HS-5 (cell line): Measurements from ENCODE around the gene GCLC.

Experiments used
- DNase-seq: peaks from one replicate; pipeline ENCODE4 v3.0.0-alpha.2; 2012; ENCODE audit warnings: low read depth

GCLC gene

DNA sequence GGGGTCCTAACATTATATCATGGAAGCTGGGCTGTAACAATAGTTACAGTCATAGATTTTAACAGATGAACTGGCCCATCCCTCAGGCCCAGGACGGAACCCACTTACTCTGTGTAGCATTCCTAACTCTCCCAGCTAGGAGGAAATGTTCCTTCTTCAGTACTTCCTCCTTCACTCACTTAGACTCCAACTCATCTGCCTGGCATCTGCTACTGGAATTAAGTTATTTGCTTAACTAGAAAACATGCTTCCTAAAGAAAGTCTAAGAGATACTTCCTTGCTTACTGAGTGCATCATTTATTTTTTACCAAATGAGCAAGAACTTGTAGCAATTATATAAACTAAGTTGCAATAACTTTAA lies 20.5 kb downstream of the GCLC start:
- DNase-seq: no peak

- no peak for DNase-seq
Observed at GRCh38 chr6:53523511-53524454, 21.1 kb downstream of the GCLC start.

GRCh38 chr6:53520320-53520928 lies 24.5 kb downstream of the GCLC start:
- no peak for DNase-seq

GRCh38 chr6:53518862-53519261 lies 26.0 kb downstream of the GCLC start:
- no peak for DNase-seq

DNA sequence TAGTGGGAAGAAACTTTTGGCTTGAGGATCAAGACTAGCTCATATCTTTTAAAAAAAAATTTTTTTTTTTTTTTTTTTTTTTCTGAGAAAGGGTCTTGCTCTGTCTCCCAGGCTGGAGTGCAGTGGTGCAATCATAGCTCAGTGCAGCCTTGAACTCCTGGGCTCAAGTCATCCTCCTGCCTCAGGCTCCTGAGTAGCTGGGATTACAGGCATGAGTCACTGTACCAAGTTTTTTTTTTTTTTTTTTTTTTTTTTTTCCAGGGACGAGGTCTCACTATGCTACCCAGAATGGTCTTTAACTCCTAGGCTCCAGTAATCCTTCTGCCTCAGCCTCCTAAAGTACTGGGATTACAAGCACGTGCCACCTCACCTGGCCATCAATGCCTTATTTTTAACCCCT lies 27.9 kb downstream of the GCLC start:
- DNase-seq: no peak

DNA sequence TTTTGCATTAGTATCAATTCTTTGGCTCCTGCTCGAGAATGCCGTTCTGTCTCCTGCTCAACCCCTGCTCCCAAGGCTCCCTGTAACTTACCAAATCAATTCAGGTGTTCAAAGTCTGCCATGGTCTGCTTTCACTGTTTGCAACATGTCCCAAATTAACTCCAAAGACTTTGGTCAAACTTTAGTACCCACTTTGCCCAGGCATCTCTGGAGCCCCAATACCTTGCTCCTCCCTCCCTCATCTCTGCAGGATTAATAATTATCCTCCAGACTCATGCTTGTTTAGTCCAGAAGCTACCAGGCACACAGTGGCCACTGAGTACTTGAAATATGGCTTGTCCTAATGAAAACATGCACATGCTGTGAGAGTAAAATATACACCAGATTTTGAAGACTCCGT lies 30.2 kb downstream of the GCLC start:
- DNase-seq: no peak

DNA sequence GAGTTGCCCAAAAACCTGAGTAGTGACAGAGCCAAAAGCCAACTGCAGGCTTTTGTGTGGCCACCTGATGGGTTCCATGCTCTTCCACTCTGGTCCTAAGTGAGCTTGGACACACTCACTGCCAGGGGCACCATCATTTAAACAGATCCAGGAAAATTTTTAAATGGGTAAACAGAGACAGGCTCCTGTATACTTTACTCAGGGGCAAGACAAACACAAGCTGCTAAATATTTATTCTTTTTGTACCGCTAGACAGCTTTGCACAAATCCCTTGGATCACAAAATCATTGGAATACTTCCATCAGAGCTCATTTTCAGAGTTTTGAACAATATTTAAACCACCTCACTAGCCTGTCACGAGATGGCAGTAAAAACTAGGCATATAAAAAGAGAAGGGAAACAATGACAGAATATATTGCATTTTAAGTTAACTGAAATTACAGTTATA lies 31.4 kb downstream of the GCLC start:
- DNase-seq: no peak

- DNase-seq: no peak
Observed at GRCh38 chr6:53513056-53513455, 31.8 kb downstream of the GCLC start.

DNA sequence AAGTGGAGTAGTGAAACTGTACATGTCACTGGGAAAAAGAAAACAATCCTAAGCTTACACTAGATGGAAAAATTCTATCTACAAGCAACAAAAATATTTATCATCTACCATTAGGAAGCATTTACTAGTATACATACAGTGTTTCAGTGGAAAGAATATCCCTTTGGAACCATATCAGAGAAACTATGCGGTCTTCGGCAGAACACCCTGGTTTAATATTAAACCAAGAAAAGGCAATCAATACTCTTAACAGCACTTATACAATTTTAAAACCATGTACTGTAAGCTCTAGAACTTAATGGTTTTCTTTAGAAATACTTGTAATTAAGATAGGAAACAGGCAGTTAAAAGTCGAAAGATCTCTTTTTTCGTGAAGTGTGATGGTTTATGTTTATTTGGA lies 32.3 kb downstream of the GCLC start:
- DNase-seq: no peak

DNA sequence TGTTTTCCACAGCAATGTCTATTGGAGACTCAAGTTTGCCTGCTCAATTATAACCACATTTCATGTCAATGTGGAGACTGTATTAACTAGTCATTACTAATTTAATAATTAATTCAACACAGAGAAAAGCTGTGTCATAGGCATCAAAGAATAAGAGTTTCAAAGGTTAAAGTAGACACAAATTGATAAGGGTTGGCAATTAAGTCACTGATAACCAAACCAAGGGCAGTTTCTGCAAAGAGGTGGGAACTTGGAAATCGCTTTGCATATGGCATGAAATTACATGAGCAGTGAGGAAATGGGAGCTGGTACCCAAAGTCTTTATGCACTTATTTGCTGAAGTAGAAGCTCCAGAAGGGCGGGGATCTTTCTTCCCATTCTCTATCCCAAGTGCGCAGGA lies 34.2 kb downstream of the GCLC start:
- no peak for DNase-seq

- DNase-seq: no peak
Observed at GRCh38 chr6:53506872-53507271, 38.0 kb downstream of the GCLC start.

DNA sequence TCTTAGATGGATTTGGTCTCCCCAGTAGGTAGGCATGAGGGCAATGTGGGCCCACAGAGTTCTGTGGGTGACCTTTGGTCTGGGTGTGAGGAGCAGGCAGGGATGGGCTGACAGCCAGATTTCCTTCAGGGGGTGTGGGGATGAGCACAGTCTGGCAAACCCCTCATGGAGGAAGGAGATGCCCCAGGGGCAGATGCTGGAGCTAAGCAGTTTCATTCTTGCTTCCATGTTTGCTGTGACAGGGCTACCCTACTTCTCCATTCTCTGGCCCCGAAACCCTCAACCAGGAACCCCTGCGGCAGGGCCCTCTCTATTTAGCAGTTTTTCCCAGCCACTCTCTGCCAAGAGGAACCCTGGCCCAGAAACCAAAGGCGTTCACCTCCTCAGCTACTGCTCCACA lies 40.4 kb downstream of the GCLC start:
- no peak for DNase-seq

DNA sequence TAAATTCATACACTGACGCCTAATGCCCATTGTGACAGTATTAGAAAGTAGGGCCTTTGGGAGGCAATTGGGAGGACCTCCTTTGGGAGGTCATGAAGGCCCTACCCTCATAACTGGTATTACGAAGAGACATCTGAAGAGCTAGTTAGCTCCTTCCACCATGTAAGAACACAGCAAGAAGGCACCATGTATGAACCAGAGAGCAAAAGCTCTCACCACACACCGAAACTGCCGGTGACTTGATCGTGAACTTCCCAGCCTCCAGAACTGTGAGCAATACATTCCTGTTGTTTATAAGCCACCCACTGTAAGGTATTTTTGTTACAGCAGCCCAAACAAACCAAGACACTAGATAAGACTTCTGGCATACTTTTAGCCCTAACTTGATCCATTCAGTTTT lies 41.8 kb downstream of the GCLC start:
- DNase-seq: no peak

DNA sequence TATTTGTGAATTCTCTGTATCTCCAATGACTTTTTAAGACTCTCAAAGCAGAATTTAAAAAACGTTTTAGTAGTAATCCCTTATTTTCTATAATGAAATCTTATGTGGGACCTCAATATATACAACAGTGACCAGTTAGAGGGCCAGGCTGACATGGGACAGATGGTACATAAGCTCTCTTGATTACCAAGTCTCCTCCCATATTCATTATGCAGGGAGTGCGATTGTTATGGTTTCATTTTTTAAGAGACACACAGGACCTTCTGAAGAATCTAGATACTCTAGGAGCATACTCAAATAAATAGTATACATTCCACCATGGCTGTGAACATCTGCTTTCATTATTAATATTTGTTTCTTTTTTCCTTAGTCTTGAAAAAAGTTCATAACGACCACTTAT lies 43.5 kb downstream of the GCLC start:
- no peak for DNase-seq

DNA sequence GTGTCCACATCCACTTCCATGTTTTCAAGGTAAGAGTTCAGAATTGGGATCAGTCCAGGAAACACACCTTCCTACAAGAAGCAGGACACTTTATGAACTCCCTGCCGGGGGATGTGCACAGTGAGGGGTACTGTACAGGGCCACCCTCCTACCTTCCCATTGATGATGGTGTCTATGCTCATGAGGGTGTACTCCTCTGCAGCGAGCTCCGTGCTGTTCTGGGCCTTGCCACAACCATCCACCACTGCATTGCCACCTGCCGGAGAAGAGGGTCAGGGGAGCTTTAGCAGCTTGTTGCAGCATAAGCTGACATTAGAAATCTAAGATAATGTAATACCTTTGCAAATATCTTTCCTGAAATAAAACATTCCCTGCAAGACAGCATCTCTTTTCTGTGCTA lies 44.8 kb downstream of the GCLC start:
- no peak for DNase-seq

GRCh38 chr6:53499094-53499493 lies 45.8 kb downstream of the GCLC start:
- no peak for DNase-seq

- DNase-seq: no peak
Observed at GRCh38 chr6:53498649-53499048, 46.3 kb downstream of the GCLC start.

DNA sequence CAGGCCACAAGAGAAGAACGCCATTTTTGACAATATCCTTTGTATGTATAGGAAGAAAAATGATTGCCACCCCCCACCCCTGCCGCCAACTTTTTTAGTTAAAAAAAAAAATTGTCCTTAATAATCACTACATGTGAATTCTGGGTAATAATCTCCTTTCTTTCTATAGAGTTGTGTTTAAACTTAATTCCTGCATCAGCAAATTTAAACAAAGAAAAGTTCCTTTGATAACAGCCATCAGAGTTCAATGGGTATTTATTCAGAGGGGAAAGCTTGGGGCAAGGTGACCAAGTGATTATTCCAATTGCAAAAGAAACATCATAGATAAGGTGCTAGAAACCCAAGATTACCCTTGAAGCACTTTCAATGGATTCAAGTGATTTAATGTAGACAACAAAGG lies 47.0 kb downstream of the GCLC start:
- no peak for DNase-seq

- DNase-seq: peak; percentile 46
Observed at GRCh38 chr6:53496797-53497375, 48.0 kb downstream of the GCLC start.

- no peak for DNase-seq
Observed at GRCh38 chr6:53495506-53496499, 49.1 kb downstream of the GCLC start.

DNA sequence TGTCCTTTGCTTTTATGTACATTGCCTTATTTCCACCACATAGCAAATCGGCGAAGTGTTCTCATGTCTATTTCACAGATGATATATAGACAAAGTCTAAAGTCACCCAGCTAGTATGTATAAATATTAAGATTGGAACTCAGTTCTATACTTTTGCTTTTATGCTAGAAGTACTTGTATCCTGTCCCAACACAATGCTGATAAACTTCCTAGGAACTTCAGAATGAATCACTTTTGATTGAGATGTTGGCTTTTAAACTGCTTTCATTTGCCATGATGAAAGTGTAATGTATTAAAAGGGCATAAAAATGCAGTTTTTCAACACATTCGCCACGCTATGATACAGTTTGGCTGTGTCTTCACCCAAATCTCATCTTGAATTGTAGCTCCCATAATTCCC lies 50.8 kb downstream of the GCLC start:
- no peak for DNase-seq

DNA sequence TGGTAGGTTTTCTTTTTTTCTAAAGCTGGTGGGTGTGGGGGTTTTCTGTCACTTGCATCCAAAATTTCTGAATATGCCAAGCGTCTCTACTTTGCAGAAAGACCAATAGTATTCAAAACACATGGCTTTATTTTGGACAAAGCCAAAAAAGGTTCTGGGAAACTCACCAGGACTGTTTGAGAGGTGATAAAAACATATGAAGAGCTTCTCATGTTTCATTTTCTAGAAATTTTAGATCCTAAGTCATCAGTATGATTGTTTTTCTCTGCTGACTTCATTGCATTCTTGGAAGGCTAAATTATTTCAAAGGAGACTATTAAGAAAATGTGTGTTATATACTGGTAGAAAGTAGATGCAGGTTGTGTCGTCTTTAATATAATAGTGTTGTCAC lies 51.3 kb downstream of the GCLC start:
- DNase-seq: no peak
